Hippocampal formation (tissue), 2 donors: ENCODE data around the gene CRB2.
A peak's percentile ranks its signal among the peaks of the same experiment; 100 is the strongest.

Source experiments
- DNase-seq, 2 donors: peaks; one replicate each; lab custom pipeline; 2025; lab: John Stamatoyannopoulos, UW

Gene CRB2

GRCh38 chr9:123355761-123356431 is at the start of gene CRB2:
Gene CRB2 (plus strand): TSS chr9:123356197. CDS start chr9:123356261, 64 bp downstream.
- DNase-seq = peak in 1 of 2 donors; percentile 69

GRCh38 chr9:123309611-123310010 is 46.4 kb upstream of the CRB2 start:
- DNase-seq = no peak

- no peak for DNase-seq
Measured at GRCh38 chr9:123310551-123311249, 45.3 kb upstream of the CRB2 start.

- no peak for DNase-seq
Measured at GRCh38 chr9:123311250-123311752, 44.7 kb upstream of the CRB2 start.

GRCh38 chr9:123312306-123312877 is 43.6 kb upstream of the CRB2 start:
- no peak for DNase-seq

GRCh38 chr9:123314617-123315016 is 41.4 kb upstream of the CRB2 start:
- DNase-seq = no peak

- no peak for DNase-seq
Measured at GRCh38 chr9:123315635-123316034, 40.4 kb upstream of the CRB2 start.

- DNase-seq = no peak
Measured at GRCh38 chr9:123316053-123316718, 39.8 kb upstream of the CRB2 start.

- DNase-seq = no peak
Measured at GRCh38 chr9:123318202-123318601, 37.8 kb upstream of the CRB2 start.

GRCh38 chr9:123318961-123319421 is 37.0 kb upstream of the CRB2 start:
- peak in 1 of 2 donors; percentile 35 for DNase-seq

- DNase-seq = no peak
Measured at GRCh38 chr9:123319541-123320339, 36.3 kb upstream of the CRB2 start.

- no peak for DNase-seq
Measured at GRCh38 chr9:123320814-123321213, 35.2 kb upstream of the CRB2 start.

GRCh38 chr9:123321616-123322272 is 34.3 kb upstream of the CRB2 start:
- no peak for DNase-seq

- DNase-seq = no peak
Measured at GRCh38 chr9:123322273-123323195, 33.5 kb upstream of the CRB2 start.

GRCh38 chr9:123323196-123324013 is 32.6 kb upstream of the CRB2 start:
- DNase-seq = no peak

- DNase-seq = no peak
Measured at GRCh38 chr9:123324767-123325183, 31.2 kb upstream of the CRB2 start.

GRCh38 chr9:123326187-123326586 is 29.8 kb upstream of the CRB2 start:
- no peak for DNase-seq

- no peak for DNase-seq
Measured at GRCh38 chr9:123326662-123327093, 29.3 kb upstream of the CRB2 start.

GRCh38 chr9:123327697-123328100 is 28.3 kb upstream of the CRB2 start:
- no peak for DNase-seq
